ENCODE data around the gene CEACAM19.
"Not testable (repeated sequence)": the region's sequence is repeated elsewhere in the genome, so short reads cannot be mapped to it uniquely, and the experiment has no call there.

The CEACAM19 gene

DNA sequence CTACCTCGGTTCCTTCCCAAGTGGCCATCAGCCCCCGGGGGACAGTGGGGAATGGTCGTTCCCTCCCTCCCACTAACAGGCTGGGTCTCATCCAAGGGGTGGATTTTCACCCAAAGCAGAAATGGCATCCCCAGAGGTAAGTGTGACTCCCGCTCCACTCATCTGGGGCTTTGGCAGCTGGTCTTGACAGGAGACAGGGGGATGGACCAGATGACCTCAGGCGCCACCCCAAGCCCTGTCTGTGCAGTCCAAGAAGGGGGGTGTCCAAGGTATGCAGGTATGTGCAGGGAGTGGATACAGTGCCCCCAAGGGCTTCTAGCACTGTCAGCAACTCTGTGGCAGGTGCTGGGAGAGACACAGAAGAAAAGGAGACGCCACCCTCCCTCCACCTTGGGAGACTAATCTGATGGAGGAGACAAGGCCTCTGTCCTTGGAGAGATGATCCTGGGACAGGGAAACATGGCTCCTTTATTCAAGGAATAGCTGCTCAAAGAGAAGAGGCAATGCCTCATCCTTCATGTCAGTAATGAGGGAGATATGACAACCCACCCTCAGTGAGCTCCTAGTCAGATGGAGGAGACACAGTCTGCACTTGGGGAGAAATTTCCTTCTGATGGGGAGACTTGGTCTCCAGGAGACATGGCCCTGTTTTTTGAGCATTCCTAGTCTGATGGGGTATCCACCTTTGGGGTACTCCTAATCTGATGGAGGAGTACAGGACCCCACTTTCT is 35.4 kb downstream of the CEACAM19 start:
- TF ChIP-seq RARB (CRISPR knock-in tag; IDR thresholded peaks at IDR 0.05): no peak
- no peak for TF ChIP-seq ARNTL (CRISPR knock-in tag; IDR thresholded peaks at IDR 0.05; ENCODE audit: borderline replicate concordance, low read depth)
- ATAC-seq: no peak

DNA sequence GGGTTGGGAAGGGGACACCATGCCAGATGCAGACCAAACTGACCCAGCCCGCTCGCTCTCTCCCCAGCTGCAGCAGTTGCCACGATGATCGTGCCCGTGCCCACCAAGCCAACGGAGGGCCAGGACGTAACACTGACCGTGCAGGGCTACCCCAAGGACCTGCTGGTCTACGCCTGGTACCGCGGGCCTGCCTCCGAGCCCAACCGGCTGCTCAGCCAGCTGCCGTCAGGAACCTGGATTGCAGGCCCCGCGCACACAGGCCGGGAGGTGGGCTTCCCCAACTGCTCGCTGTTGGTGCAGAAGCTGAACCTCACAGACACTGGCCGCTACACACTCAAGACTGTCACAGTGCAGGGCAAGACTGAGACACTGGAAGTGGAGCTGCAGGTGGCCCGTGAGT is 36.5 kb downstream of the CEACAM19 start:
- TF ChIP-seq ZFP3 (CRISPR knock-in tag; IDR thresholded peaks at IDR 0.05): no peak
- ATAC-seq: no peak

DNA sequence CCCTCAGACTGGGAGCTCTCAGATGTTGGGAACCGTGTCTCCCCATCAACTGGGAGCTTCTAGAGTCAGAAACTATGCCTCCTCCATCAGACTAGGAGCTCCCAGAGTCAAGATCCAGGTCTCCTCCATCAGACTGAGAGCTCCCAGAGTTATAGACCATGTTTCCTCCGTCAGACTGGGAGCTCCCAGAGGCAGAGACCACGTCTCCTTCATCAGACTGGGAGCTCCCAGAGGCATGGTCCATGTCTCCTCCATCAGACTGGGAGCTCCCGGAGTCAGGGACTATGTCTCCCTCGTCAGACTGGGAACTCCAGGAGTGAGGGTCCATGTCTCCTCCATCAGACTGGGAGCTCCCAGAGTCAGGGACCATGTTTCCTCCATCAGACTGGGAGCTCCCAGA is 37.7 kb downstream of the CEACAM19 start:
- no peak for TF ChIP-seq ZNF8 (CRISPR knock-in tag; IDR thresholded peaks at IDR 0.05)
- no peak for TF ChIP-seq ZFP30 (CRISPR knock-in tag; IDR thresholded peaks at IDR 0.05)
- TF ChIP-seq ZC3H10 (CRISPR knock-in tag; IDR thresholded peaks at IDR 0.05): no peak
- TF ChIP-seq, protein P1, sequence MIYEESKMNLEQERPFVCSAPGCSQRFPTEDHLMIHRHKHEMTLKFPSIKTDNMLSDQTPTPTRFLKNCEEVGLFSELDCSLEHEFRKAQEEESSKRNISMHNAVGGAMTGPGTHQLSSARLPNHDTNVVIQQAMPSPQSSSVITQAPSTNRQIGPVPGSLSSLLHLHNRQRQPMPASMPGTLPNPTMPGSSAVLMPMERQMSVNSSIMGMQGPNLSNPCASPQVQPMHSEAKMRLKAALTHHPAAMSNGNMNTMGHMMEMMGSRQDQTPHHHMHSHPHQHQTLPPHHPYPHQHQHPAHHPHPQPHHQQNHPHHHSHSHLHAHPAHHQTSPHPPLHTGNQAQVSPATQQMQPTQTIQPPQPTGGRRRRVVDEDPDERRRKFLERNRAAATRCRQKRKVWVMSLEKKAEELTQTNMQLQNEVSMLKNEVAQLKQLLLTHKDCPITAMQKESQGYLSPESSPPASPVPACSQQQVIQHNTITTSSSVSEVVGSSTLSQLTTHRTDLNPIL (CRISPR knock-in tag; IDR thresholded peaks at IDR 0.05; ENCODE audit: low read depth): no peak
- no peak for TF ChIP-seq PPARA (CRISPR knock-in tag; IDR thresholded peaks at IDR 0.05; ENCODE audit: borderline replicate concordance)
- ATAC-seq: no peak

DNA sequence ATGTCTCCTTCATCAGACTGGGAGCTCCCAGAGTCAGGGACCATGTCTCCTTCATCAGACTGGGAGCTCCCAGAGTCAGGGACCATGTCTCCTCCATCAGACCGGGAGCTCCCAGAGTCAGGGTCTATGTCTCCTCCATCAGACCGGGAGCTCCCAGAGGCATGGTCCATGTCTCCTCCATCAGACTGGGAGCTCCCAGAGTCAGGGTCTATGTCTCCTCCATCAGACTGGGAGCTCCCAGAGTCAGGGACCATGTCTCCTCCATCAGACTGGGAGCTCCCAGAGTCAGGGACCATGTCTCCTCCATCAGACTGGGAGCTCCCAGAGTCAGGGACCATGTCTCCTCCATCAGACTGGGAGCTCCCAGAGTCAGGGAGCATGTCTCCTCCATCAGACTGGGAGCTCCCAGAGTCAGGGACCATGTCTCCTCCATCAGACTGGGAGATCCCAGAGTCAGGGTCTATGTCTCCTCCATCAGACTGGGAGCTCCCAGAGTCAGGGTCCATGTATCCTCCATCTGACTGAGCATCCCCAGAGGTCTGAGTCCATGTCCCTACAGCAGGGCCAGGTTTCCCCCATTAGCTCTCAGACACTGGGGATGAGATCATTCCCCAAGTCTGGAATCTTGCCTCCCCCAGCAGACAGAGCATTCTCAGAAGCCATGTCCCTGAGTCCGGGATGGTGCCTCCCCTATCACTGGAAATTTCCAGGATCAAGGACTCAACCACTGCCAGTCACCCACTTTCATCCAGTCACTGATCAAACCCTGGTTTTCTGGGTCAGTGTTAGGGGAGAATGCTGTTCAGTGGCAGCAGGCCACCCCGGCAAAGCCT is 38.4 kb downstream of the CEACAM19 start:
- not testable (repeated sequence) for ATAC-seq

DNA sequence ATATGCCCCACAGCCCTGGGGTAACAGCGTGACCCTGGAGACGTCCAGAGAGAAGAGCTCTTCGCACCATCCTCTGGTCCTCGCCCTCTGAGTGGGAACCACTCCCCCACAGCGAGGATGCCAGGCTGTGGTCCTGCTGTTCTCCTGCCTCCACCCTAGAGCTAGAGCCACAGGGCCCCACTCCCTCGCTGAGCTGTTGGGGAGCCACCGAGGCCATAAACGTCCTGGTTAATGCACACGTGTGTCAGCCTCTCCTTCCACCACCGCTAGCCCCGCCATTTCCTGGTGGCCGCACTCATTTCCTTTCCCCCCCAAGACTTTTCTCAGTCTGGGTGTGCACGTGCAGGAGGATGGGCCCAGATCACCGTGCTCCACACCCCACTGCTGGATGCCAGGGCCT is 39.2 kb downstream of the CEACAM19 start:
- ATAC-seq: no peak
- TF ChIP-seq CSDC2 (CRISPR knock-in tag; IDR thresholded peaks at IDR 0.05) (no peak), TCF4 (CRISPR knock-in tag; IDR thresholded peaks at IDR 0.05; ENCODE audit: borderline replicate concordance) (no peak), ZFP30 (CRISPR knock-in tag; IDR thresholded peaks at IDR 0.05) (no peak), GLIS3 (CRISPR knock-in tag; IDR thresholded peaks at IDR 0.05) (no peak), RARB (CRISPR knock-in tag; IDR thresholded peaks at IDR 0.05) (no peak), TOX (CRISPR knock-in tag; IDR thresholded peaks at IDR 0.05; ENCODE audit: borderline replicate concordance) (no peak), PPARA (CRISPR knock-in tag; IDR thresholded peaks at IDR 0.05; ENCODE audit: borderline replicate concordance) (no peak), ZNF565 (CRISPR knock-in tag; conservative IDR thresholded peaks at IDR 0.05; ENCODE audit: low read depth) (no peak), ARNTL (CRISPR knock-in tag; IDR thresholded peaks at IDR 0.05; ENCODE audit: borderline replicate concordance, low read depth) (no peak), ZFP3 (CRISPR knock-in tag; IDR thresholded peaks at IDR 0.05) (no peak), ZNF8 (CRISPR knock-in tag; IDR thresholded peaks at IDR 0.05) (no peak), ZNF70 (CRISPR knock-in tag; IDR thresholded peaks at IDR 0.05) (no peak), SNAI2 (CRISPR knock-in tag; IDR thresholded peaks at IDR 0.05) (no peak)
- TF ChIP-seq, protein P2, sequence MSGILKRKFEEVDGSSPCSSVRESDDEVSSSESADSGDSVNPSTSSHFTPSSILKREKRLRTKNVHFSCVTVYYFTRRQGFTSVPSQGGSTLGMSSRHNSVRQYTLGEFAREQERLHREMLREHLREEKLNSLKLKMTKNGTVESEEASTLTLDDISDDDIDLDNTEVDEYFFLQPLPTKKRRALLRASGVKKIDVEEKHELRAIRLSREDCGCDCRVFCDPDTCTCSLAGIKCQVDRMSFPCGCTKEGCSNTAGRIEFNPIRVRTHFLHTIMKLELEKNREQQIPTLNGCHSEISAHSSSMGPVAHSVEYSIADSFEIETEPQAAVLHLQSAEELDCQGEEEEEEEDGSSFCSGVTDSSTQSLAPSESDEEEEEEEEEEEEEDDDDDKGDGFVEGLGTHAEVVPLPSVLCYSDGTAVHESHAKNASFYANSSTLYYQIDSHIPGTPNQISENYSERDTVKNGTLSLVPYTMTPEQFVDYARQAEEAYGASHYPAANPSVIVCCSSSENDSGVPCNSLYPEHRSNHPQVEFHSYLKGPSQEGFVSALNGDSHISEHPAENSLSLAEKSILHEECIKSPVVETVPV (CRISPR knock-in tag; IDR thresholded peaks at IDR 0.05): no peak
- TF ChIP-seq, protein P3, sequence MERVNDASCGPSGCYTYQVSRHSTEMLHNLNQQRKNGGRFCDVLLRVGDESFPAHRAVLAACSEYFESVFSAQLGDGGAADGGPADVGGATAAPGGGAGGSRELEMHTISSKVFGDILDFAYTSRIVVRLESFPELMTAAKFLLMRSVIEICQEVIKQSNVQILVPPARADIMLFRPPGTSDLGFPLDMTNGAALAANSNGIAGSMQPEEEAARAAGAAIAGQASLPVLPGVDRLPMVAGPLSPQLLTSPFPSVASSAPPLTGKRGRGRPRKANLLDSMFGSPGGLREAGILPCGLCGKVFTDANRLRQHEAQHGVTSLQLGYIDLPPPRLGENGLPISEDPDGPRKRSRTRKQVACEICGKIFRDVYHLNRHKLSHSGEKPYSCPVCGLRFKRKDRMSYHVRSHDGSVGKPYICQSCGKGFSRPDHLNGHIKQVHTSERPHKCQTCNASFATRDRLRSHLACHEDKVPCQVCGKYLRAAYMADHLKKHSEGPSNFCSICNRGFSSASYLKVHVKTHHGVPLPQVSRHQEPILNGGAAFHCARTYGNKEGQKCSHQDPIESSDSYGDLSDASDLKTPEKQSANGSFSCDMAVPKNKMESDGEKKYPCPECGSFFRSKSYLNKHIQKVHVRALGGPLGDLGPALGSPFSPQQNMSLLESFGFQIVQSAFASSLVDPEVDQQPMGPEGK (CRISPR knock-in tag; IDR thresholded peaks at IDR 0.05; ENCODE audit: borderline replicate concordance): no peak
- TF ChIP-seq, protein P4, sequence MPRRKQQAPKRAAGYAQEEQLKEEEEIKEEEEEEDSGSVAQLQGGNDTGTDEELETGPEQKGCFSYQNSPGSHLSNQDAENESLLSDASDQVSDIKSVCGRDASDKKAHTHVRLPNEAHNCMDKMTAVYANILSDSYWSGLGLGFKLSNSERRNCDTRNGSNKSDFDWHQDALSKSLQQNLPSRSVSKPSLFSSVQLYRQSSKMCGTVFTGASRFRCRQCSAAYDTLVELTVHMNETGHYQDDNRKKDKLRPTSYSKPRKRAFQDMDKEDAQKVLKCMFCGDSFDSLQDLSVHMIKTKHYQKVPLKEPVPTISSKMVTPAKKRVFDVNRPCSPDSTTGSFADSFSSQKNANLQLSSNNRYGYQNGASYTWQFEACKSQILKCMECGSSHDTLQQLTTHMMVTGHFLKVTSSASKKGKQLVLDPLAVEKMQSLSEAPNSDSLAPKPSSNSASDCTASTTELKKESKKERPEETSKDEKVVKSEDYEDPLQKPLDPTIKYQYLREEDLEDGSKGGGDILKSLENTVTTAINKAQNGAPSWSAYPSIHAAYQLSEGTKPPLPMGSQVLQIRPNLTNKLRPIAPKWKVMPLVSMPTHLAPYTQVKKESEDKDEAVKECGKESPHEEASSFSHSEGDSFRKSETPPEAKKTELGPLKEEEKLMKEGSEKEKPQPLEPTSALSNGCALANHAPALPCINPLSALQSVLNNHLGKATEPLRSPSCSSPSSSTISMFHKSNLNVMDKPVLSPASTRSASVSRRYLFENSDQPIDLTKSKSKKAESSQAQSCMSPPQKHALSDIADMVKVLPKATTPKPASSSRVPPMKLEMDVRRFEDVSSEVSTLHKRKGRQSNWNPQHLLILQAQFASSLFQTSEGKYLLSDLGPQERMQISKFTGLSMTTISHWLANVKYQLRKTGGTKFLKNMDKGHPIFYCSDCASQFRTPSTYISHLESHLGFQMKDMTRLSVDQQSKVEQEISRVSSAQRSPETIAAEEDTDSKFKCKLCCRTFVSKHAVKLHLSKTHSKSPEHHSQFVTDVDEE (CRISPR knock-in tag; IDR thresholded peaks at IDR 0.05): no peak
